ENCODE data around the gene TMEM100.
"Not testable (repeated sequence)": the region's sequence is repeated elsewhere in the genome, so short reads cannot be mapped to it uniquely, and the experiment has no call there.

TMEM100 gene

GRCh38 chr17:55680686-55681341, 41.9 kb downstream of the TMEM100 start:
- TF ChIP-seq CTCF (IDR thresholded peaks at IDR 0.05; ENCODE audit: control insufficient read depth, extremely low read depth, insufficient read depth), result no peak
- DNase-seq (ENCODE audit: low read depth), result no peak
- H3K4me3 ChIP-seq (ENCODE audit: low read depth, low read length), result no peak overlapping the region

- no peak for DNase-seq (ENCODE audit: low read depth)
- no peak for TF ChIP-seq CTCF (IDR thresholded peaks at IDR 0.05; ENCODE audit: control insufficient read depth, extremely low read depth, insufficient read depth)
- no peak overlapping the region for H3K4me3 ChIP-seq (ENCODE audit: low read depth, low read length)
Measured at GRCh38 chr17:55677446-55677845, 45.2 kb downstream of the TMEM100 start.

- H3K4me3 ChIP-seq (ENCODE audit: low read depth, low read length), result no peak overlapping the region
- no peak for TF ChIP-seq CTCF (IDR thresholded peaks at IDR 0.05; ENCODE audit: control insufficient read depth, extremely low read depth, insufficient read depth)
- no peak for DNase-seq (ENCODE audit: low read depth)
Measured at GRCh38 chr17:55676274-55676673, 46.4 kb downstream of the TMEM100 start.

GRCh38 chr17:55673743-55674506, 48.7 kb downstream of the TMEM100 start:
- no peak overlapping the region for H3K4me3 ChIP-seq (ENCODE audit: low read depth, low read length)
- no peak for TF ChIP-seq CTCF (IDR thresholded peaks at IDR 0.05; ENCODE audit: control insufficient read depth, extremely low read depth, insufficient read depth)
- no peak for DNase-seq (ENCODE audit: low read depth)

- no peak for TF ChIP-seq CTCF (IDR thresholded peaks at IDR 0.05; ENCODE audit: control insufficient read depth, extremely low read depth, insufficient read depth)
- no peak for DNase-seq (ENCODE audit: low read depth)
- H3K4me3 ChIP-seq (ENCODE audit: low read depth, low read length), result no peak overlapping the region
Measured at GRCh38 chr17:55672585-55673501, 49.8 kb downstream of the TMEM100 start.

- DNase-seq (ENCODE audit: low read depth); H3K4me3 ChIP-seq (ENCODE audit: low read depth, low read length): not testable (repeated sequence)
Measured at GRCh38 chr17:55672010-55672409, 50.7 kb downstream of the TMEM100 start.

Measured in LNCaP clone FGC (cell line).